Measurements from ENCODE around the gene TMEM240. TPM values are rescaled to one million over a fixed set of nuclear protein-coding genes. Genes with fewer than 3 reads are reported as not detected.
"Not testable (repeated sequence)": the region's sequence is repeated elsewhere in the genome, so short reads cannot be mapped to it uniquely, and the experiment has no call there.

The TMEM240 gene
- total and polyA plus RNA-seq, 9 of the 15 experiments (the other 6 are each of a cell fraction or from before 2014, with no cell fraction given) = 0.24 to 2.0 (median 0.69) TPM; not detected in 5

DNA sequence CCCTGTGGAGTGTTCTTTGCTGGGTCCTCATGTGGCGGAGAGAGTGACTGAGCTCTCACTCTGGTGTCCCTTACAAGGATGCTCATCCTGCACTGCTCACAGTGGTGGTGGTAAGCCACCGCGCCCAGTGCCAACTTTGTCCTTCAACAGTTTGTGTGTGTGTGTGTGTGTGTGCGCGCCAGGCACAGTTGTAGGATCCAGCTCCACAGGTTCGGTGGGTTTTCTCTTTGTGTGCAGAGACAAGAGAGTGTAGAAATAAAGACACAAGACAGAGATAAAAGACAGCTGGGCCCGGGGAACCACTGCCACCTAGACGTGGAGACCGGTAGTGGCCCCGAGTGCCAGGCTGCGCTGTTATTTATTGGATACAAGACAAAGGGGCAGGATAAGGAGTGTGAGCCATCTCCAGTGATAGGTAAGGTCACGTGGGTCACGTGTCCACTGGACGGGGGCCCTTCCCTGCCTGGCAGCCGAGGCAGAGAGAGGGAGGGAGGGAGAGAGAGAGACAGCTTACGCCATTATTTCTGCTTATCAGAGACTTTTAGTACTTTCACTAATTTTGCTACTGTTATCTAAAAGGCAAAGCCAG lies 35.6 kb downstream of the TMEM240 start (continued):
- TF ChIP-seq, protein P1, sequence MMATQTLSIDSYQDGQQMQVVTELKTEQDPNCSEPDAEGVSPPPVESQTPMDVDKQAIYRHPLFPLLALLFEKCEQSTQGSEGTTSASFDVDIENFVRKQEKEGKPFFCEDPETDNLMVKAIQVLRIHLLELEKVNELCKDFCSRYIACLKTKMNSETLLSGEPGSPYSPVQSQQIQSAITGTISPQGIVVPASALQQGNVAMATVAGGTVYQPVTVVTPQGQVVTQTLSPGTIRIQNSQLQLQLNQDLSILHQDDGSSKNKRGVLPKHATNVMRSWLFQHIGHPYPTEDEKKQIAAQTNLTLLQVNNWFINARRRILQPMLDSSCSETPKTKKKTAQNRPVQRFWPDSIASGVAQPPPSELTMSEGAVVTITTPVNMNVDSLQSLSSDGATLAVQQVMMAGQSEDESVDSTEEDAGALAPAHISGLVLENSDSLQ (IDR thresholded peaks at IDR 0.05) = peak; percentile 84
- TF ChIP-seq, protein P2, sequence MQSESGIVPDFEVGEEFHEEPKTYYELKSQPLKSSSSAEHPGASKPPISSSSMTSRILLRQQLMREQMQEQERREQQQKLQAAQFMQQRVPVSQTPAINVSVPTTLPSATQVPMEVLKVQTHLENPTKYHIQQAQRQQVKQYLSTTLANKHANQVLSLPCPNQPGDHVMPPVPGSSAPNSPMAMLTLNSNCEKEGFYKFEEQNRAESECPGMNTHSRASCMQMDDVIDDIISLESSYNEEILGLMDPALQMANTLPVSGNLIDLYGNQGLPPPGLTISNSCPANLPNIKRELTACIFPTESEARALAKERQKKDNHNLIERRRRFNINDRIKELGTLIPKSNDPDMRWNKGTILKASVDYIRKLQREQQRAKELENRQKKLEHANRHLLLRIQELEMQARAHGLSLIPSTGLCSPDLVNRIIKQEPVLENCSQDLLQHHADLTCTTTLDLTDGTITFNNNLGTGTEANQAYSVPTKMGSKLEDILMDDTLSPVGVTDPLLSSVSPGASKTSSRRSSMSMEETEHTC (IDR thresholded peaks at IDR 0.05) = 0 out of 2 replicates have a peak, but pooled peaks have one; percentile 35
- TF ChIP-seq BRD9 (IDR thresholded peaks at IDR 0.05; ENCODE audit: low read depth, partially characterized antibody) (peak; percentile 62), LEF1 (IDR thresholded peaks at IDR 0.05) (peak; percentile 75; the same call in 1 of the 2 replicates), MYC (CRISPR knock-in tag; IDR thresholded peaks at IDR 0.05; ENCODE audit: borderline replicate concordance, low read depth) (0 out of 2 replicates have a peak, but pooled peaks have one; percentile 20)
- not testable (repeated sequence) for TF ChIP-seq MYC (IDR thresholded peaks at IDR 0.05; ENCODE audit: low read depth, low read length)
- TF ChIP-seq, protein P3, sequence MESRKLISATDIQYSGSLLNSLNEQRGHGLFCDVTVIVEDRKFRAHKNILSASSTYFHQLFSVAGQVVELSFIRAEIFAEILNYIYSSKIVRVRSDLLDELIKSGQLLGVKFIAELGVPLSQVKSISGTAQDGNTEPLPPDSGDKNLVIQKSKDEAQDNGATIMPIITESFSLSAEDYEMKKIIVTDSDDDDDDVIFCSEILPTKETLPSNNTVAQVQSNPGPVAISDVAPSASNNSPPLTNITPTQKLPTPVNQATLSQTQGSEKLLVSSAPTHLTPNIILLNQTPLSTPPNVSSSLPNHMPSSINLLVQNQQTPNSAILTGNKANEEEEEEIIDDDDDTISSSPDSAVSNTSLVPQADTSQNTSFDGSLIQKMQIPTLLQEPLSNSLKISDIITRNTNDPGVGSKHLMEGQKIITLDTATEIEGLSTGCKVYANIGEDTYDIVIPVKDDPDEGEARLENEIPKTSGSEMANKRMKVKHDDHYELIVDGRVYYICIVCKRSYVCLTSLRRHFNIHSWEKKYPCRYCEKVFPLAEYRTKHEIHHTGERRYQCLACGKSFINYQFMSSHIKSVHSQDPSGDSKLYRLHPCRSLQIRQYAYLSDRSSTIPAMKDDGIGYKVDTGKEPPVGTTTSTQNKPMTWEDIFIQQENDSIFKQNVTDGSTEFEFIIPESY (CRISPR knock-in tag; IDR thresholded peaks at IDR 0.05) = peak; percentile 48; the same call in 1 of the 2 replicates

DNA sequence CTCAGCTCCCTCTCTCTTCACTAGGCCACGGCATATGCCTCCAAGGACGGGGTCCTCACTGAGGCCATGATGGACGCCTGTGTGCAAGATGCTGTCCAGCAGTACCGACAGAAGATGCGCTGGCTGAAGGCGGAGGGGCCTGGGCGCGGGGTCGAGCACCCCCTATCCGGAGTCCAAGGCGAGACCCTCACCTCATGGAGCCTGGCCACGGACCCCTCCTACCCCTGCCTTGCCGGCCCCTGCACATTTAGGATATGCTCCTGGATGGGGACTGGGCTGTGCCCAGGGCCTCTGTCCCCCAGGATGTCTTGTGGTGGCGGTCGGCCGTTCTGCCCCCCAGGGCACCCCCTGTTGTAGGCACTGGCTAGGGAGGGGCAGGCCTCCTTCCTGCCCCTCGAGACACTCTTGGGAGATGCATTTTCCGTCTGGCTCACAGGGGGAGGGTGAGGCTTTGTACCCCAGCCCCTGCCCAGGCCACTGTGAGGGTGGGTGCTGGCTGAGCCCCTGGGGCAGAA lies 44.9 kb downstream of the TMEM240 start:
- ATAC-seq; BruUV-seq (replicated peaks); H3K4me2 ChIP-seq (ENCODE audit: insufficient read depth, low read length); H3K9ac ChIP-seq (ENCODE audit: insufficient read depth in 1 of 2, low read depth in 2 of 2, low read length in 2 of 2); H3K4me3 ChIP-seq; intact Hi-C loops (cut with micrococcal nuclease); FAIRE-seq; H3K27ac ChIP-seq (ENCODE audit: extremely low read depth, low read depth, low read length); H4K20me1 ChIP-seq (replicated peaks; ENCODE audit: control insufficient read depth, insufficient read depth, low read length); H3K4me1 ChIP-seq (replicated peaks in 1 of 2; ENCODE audit: control insufficient read depth in 2 of 2, insufficient read depth in 2 of 2, low read length in 2 of 2); H2AFZ ChIP-seq (ENCODE audit: low read depth, low read length); H3K79me2 ChIP-seq (ENCODE audit: control insufficient read depth, insufficient read depth, low read length); H3K27me3 ChIP-seq (ENCODE audit: control insufficient read depth in 2 of 2, insufficient read depth in 2 of 2, low read length in 2 of 2); CTCF ChIA-PET (ENCODE audit: low intra/inter-chr PET ratio); H3K9me1 ChIP-seq (ENCODE audit: control insufficient read depth, insufficient read depth, low read length); POLR2A ChIA-PET: not testable (repeated sequence)
- 92% methylated on average over 13 of the region's 18 CpGs for WGBS (ENCODE audit: insufficient coverage, low coverage, missing lambda C conversion rate)
- peak in 2 of 4 experiments; percentile 13 to 16 for DNase-seq (ENCODE audit: extremely low read depth in 1 of 4, low spot score in 3 of 4)
- in situ Hi-C loops (cut with MboI) = loop anchor here (5.0 kb wide), 1 partner anchor 48 kb away; the partner anchor contains the start of gene ATAD3C
- H3K9me3 ChIP-seq (replicated peaks; ENCODE audit: control insufficient read depth, insufficient read depth, low read depth, low read length) = peaks cover 14% of the 10 kb centered on the region
- H3K36me3 ChIP-seq (ENCODE audit: control insufficient read depth, insufficient read depth, low read length) = peaks cover 56% of the 10 kb centered on the region; the same call in 2 of the 3 replicates

DNA sequence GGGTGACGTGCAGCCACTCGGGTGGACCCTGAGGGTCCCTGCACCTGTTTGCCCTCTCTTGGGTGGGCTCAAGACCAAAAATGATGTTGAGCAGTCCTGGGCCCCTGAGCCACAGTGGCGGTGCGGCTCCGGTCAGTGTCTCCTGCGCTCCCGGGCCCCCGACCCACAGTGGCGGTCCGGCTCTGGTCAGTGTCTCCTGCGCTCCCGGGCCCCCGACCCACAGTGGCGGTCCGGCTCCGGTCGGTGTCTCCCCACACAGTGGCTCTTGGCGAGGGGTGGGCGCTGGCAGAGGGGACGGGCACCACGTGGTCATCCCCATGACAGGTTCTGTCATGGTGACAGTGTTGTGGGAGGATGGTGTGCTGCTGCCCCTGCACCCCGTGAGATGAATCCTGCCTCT lies 46.1 kb downstream of the TMEM240 start:
- POLR2A ChIA-PET; H4K20me1 ChIP-seq (replicated peaks; ENCODE audit: control insufficient read depth, insufficient read depth, low read length); CTCF ChIA-PET (ENCODE audit: low intra/inter-chr PET ratio); H3K79me2 ChIP-seq (ENCODE audit: control insufficient read depth, insufficient read depth, low read length); FAIRE-seq; H3K27ac ChIP-seq (ENCODE audit: extremely low read depth, low read depth, low read length); H3K4me3 ChIP-seq; H3K27me3 ChIP-seq (ENCODE audit: control insufficient read depth in 2 of 2, insufficient read depth in 2 of 2, low read length in 2 of 2); intact Hi-C loops (cut with micrococcal nuclease); H3K9me1 ChIP-seq (ENCODE audit: control insufficient read depth, insufficient read depth, low read length); BruUV-seq (replicated peaks); H3K4me1 ChIP-seq (replicated peaks in 1 of 2; ENCODE audit: control insufficient read depth in 2 of 2, insufficient read depth in 2 of 2, low read length in 2 of 2); H3K4me2 ChIP-seq (ENCODE audit: insufficient read depth, low read length); H3K9ac ChIP-seq (ENCODE audit: insufficient read depth in 1 of 2, low read depth in 2 of 2, low read length in 2 of 2); H2AFZ ChIP-seq (ENCODE audit: low read depth, low read length); ATAC-seq; in situ Hi-C loops (cut with MboI): not testable (repeated sequence)
- peak in 1 of 4 experiments; percentile 2 for DNase-seq (ENCODE audit: extremely low read depth in 1 of 4, low spot score in 3 of 4)
- Histone ChIP-seq H3K9me3 (replicated peaks; ENCODE audit: control insufficient read depth, insufficient read depth, low read depth, low read length) (peaks cover 16% of the 10 kb centered on the region), H3K36me3 (ENCODE audit: control insufficient read depth, insufficient read depth, low read length) (peaks cover 68% of the 10 kb centered on the region; the same call in 2 of the 3 replicates)
- WGBS (ENCODE audit: insufficient coverage, low coverage, missing lambda C conversion rate) = 98% methylated on average over 15 of the region's 22 CpGs
